Measurements from ENCODE around the gene HBZ. TPM values are rescaled to one million over a fixed set of nuclear protein-coding genes. Genes with fewer than 3 reads are reported as not detected.
A peak's percentile ranks its signal among the peaks of the same experiment; 100 is the strongest.

HBZ gene
- total and polyA plus RNA-seq, 9 of the 15 experiments (the other 6 are each of a cell fraction or from before 2014, with no cell fraction given) = 58.0 to 610 (median 113) TPM

DNA sequence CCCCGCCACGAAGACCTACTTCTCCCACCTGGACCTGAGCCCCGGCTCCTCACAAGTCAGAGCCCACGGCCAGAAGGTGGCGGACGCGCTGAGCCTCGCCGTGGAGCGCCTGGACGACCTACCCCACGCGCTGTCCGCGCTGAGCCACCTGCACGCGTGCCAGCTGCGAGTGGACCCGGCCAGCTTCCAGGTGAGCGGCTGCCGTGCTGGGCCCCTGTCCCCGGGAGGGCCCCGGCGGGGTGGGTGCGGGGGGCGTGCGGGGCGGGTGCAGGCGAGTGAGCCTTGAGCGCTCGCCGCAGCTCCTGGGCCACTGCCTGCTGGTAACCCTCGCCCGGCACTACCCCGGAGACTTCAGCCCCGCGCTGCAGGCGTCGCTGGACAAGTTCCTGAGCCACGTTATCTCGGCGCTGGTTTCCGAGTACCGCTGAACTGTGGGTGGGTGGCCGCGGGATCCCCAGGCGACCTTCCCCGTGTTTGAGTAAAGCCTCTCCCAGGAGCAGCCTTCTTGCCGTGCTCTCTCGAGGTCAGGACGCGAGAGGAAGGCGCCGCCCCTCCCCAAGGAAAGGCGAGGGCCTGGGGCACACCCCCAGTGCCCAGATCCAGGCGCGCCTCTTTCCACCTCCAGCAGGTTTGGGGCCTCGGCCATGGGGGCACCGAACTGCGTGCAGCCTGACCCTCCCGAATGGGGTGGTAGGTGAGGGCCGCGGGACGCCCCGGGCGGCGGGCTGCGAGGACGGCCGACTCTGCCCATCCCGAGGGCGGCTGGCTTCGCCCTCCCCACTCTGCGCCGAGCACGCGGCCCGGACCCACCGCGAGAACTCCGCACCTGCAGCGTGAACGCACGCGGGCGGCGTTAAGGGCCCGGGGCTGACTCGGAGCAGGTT is 28.5 kb downstream of the HBZ start (continued):
- TF ChIP-seq, protein P1, sequence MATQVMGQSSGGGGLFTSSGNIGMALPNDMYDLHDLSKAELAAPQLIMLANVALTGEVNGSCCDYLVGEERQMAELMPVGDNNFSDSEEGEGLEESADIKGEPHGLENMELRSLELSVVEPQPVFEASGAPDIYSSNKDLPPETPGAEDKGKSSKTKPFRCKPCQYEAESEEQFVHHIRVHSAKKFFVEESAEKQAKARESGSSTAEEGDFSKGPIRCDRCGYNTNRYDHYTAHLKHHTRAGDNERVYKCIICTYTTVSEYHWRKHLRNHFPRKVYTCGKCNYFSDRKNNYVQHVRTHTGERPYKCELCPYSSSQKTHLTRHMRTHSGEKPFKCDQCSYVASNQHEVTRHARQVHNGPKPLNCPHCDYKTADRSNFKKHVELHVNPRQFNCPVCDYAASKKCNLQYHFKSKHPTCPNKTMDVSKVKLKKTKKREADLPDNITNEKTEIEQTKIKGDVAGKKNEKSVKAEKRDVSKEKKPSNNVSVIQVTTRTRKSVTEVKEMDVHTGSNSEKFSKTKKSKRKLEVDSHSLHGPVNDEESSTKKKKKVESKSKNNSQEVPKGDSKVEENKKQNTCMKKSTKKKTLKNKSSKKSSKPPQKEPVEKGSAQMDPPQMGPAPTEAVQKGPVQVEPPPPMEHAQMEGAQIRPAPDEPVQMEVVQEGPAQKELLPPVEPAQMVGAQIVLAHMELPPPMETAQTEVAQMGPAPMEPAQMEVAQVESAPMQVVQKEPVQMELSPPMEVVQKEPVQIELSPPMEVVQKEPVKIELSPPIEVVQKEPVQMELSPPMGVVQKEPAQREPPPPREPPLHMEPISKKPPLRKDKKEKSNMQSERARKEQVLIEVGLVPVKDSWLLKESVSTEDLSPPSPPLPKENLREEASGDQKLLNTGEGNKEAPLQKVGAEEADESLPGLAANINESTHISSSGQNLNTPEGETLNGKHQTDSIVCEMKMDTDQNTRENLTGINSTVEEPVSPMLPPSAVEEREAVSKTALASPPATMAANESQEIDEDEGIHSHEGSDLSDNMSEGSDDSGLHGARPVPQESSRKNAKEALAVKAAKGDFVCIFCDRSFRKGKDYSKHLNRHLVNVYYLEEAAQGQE (IDR thresholded peaks at IDR 0.05; ENCODE audit: borderline replicate concordance) = no peak; the same call in 1 of the 2 replicates
- TF ChIP-seq, protein P1 (CRISPR knock-in tag; IDR thresholded peaks at IDR 0.05; ENCODE audit: low read depth) = peak; percentile 66; the same call in 1 of the 2 replicates
- TF ChIP-seq ZNF699 (CRISPR knock-in tag; IDR thresholded peaks at IDR 0.05; ENCODE audit: insufficient replicate concordance) = no peak
- TF ChIP-seq, protein P2, sequence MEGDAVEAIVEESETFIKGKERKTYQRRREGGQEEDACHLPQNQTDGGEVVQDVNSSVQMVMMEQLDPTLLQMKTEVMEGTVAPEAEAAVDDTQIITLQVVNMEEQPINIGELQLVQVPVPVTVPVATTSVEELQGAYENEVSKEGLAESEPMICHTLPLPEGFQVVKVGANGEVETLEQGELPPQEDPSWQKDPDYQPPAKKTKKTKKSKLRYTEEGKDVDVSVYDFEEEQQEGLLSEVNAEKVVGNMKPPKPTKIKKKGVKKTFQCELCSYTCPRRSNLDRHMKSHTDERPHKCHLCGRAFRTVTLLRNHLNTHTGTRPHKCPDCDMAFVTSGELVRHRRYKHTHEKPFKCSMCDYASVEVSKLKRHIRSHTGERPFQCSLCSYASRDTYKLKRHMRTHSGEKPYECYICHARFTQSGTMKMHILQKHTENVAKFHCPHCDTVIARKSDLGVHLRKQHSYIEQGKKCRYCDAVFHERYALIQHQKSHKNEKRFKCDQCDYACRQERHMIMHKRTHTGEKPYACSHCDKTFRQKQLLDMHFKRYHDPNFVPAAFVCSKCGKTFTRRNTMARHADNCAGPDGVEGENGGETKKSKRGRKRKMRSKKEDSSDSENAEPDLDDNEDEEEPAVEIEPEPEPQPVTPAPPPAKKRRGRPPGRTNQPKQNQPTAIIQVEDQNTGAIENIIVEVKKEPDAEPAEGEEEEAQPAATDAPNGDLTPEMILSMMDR (IDR thresholded peaks at IDR 0.05 in 2 of 3, conservative IDR thresholded peaks at IDR 0.05 in 1 of 3; ENCODE audit: insufficient read depth in 2 of 3, low read depth in 1 of 3, low read length in 3 of 3) = no peak; a peak in 1 of 6 replicates
- no peak for TF ChIP-seq IFI16 (CRISPR knock-in tag; IDR thresholded peaks at IDR 0.05)
- peak; percentile 87 for TF ChIP-seq SAFB (IDR thresholded peaks at IDR 0.05; ENCODE audit: borderline replicate concordance, low read depth, low read length)
- peak; percentile 96 for TF ChIP-seq CBX1 (IDR thresholded peaks at IDR 0.05; ENCODE audit: low read depth)
- 0 out of 2 replicates have a peak, but pooled peaks have one; percentile 11 for TF ChIP-seq ETV1 (tag; conservative IDR thresholded peaks at IDR 0.05; ENCODE audit: low read depth)
- TF ChIP-seq ZNF239 (CRISPR knock-in tag; IDR thresholded peaks at IDR 0.05) = no peak
- TF ChIP-seq NR1H2 (CRISPR knock-in tag; IDR thresholded peaks at IDR 0.05) = peak; percentile 89; the same call in 1 of the 2 replicates
- peak; percentile 98 for TF ChIP-seq FIP1L1 (IDR thresholded peaks at IDR 0.05; ENCODE audit: low read depth, low read length, poor library complexity, severe bottlenecking)
- no peak for TF ChIP-seq MXI1 (IDR thresholded peaks at IDR 0.05; ENCODE audit: low read depth, low read length)
- TF ChIP-seq, protein P3, sequence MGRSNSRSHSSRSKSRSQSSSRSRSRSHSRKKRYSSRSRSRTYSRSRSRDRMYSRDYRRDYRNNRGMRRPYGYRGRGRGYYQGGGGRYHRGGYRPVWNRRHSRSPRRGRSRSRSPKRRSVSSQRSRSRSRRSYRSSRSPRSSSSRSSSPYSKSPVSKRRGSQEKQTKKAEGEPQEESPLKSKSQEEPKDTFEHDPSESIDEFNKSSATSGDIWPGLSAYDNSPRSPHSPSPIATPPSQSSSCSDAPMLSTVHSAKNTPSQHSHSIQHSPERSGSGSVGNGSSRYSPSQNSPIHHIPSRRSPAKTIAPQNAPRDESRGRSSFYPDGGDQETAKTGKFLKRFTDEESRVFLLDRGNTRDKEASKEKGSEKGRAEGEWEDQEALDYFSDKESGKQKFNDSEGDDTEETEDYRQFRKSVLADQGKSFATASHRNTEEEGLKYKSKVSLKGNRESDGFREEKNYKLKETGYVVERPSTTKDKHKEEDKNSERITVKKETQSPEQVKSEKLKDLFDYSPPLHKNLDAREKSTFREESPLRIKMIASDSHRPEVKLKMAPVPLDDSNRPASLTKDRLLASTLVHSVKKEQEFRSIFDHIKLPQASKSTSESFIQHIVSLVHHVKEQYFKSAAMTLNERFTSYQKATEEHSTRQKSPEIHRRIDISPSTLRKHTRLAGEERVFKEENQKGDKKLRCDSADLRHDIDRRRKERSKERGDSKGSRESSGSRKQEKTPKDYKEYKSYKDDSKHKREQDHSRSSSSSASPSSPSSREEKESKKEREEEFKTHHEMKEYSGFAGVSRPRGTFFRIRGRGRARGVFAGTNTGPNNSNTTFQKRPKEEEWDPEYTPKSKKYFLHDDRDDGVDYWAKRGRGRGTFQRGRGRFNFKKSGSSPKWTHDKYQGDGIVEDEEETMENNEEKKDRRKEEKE (IDR thresholded peaks at IDR 0.05; ENCODE audit: borderline replicate concordance in 1 of 2, control insufficient read depth in 1 of 2, low read depth in 2 of 2, low read length in 1 of 2) = no peak
